LHCN-M2 (cell line): ENCODE data around the gene RELL1. TPM values are rescaled to one million over a fixed set of nuclear protein-coding genes. Genes with fewer than 3 reads are reported as not detected.
A peak's percentile ranks its signal among the peaks of the same experiment; 100 is the strongest.
"Not testable (repeated sequence)": the region's sequence is repeated elsewhere in the genome, so short reads cannot be mapped to it uniquely, and the experiment has no call there.

Experiments used
- DNase-seq: peaks from one replicate; pipeline ENCODE4 v3.0.0-alpha.2; 2012; ENCODE audit warnings: low read depth
- total RNA-seq: library from RNA; depleted of rRNA; stranded (reverse); fragments of >200 nt; gene quantifications from 2 replicates; pipeline ENCODE4 v1.2.3, GENCODE V29; 2014

The RELL1 gene
- total RNA-seq, 1 experiment from 2014 or later: 47.1 TPM

GRCh38 chr4:37693450-37694190 lies 7.4 kb upstream of the RELL1 start:
- peak; percentile 78 for DNase-seq

- no peak for DNase-seq
These were observed 6.9 kb upstream of the RELL1 start for GRCh38 chr4:37693030-37693429.

GRCh38 chr4:37690976-37691375 lies 4.8 kb upstream of the RELL1 start:
- no peak for DNase-seq

GRCh38 chr4:37689353-37690095 lies 3.3 kb upstream of the RELL1 start:
- no peak for DNase-seq

GRCh38 chr4:37687681-37688080 lies 1.5 kb upstream of the RELL1 start:
- no peak for DNase-seq

- DNase-seq: no peak
These were observed 1.0 kb upstream of the RELL1 start for GRCh38 chr4:37687194-37687562.

GRCh38 chr4:37685823-37686372 lies 278 bp downstream of the RELL1 start:
- peak; percentile 32 for DNase-seq

GRCh38 chr4:37685161-37685822 lies 884 bp downstream of the RELL1 start:
- DNase-seq: peak; percentile 86

- DNase-seq: no peak
These were observed 2.0 kb downstream of the RELL1 start for GRCh38 chr4:37684154-37684553.

- DNase-seq: no peak
These were observed 3.3 kb downstream of the RELL1 start for GRCh38 chr4:37682701-37683401.

GRCh38 chr4:37680089-37680488 lies 6.1 kb downstream of the RELL1 start:
- DNase-seq: no peak

GRCh38 chr4:37679301-37679700 lies 6.9 kb downstream of the RELL1 start:
- DNase-seq: no peak

GRCh38 chr4:37678624-37679023 lies 7.6 kb downstream of the RELL1 start:
- DNase-seq: no peak

- DNase-seq: no peak
These were observed 10.4 kb downstream of the RELL1 start for GRCh38 chr4:37675587-37676290.

- DNase-seq: no peak
These were observed 11.7 kb downstream of the RELL1 start for GRCh38 chr4:37674439-37674838.

- no peak for DNase-seq
These were observed 12.5 kb downstream of the RELL1 start for GRCh38 chr4:37673538-37674192.

- no peak for DNase-seq
These were observed 15.1 kb downstream of the RELL1 start for GRCh38 chr4:37671072-37671471.

GRCh38 chr4:37670249-37670648 lies 15.9 kb downstream of the RELL1 start:
- DNase-seq: no peak

- not testable (repeated sequence) for DNase-seq
These were observed 17.1 kb downstream of the RELL1 start for GRCh38 chr4:37669124-37669523.
